OCI-LY3 (cell line): ENCODE results near the gene HIC1.

ENCODE experiments used
- CTCF ChIP-seq: fragments of 200-600, 300-600 bp; sonication (generic); IDR thresholded peaks from 2 replicates; pipeline ENCODE4 v1.5.1; 2014; ENCODE audit warnings: antibody characterized with exemption, low read length, low read depth
- EZH2phosphoT487 ChIP-seq: fragments of 200-600 bp; shearing (Covaris generic); IDR thresholded peaks from 2 replicates; pipeline ENCODE4 v1.6.1; 2018; ENCODE audit warnings: antibody characterized with exemption, mixed run types, low read depth

DNA sequence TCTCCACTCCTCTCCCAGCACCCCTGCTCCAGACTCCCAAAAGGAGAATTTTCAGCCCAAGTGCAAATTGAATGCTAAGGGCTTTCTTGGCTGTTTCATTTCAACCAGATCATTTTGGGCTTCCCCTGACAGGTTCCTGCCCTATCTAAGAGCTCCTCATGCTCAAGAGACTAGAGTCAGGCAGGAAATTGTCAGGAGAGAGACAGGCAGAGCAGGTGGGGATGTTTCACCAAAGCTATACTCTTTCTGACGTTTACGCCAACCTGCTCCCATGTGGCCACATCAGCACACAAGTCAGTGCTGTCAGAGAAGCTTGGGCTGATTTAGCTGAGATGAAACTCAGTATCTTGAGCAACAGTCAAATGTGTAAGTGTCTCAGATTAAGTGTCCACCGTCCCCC, 31.4 kb downstream of the HIC1 start:
- TF ChIP-seq CTCF (no peak), EZH2phosphoT487 (no peak)
